Measurements from ENCODE around the gene ANKH. TPM values are rescaled to one million over a fixed set of nuclear protein-coding genes. Genes with fewer than 3 reads are reported as not detected.

Gene ANKH
- total RNA-seq, 1 experiment from 2014 or later: 65.2 TPM

DNA sequence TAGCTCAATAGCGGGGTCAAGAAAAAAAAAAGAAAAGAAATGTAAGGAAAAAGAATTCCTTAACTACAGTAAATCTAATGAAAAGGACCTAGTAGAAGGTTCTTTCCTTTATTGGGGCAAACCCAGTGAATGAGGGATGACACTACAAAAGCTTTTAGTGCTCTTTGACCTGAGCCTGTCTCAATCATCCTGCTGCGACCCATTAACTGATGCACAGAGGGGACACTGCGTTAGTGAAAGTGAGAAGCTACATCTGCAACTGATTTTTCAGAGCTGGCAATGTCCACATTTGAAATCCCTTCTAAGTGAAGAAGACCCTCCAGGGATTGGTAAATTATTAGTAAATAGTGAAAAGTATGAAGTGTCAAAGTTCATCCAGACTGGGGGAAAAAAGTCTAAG is 106.0 kb downstream of the ANKH start:
- CTCF ChIA-PET: no interaction called here

DNA sequence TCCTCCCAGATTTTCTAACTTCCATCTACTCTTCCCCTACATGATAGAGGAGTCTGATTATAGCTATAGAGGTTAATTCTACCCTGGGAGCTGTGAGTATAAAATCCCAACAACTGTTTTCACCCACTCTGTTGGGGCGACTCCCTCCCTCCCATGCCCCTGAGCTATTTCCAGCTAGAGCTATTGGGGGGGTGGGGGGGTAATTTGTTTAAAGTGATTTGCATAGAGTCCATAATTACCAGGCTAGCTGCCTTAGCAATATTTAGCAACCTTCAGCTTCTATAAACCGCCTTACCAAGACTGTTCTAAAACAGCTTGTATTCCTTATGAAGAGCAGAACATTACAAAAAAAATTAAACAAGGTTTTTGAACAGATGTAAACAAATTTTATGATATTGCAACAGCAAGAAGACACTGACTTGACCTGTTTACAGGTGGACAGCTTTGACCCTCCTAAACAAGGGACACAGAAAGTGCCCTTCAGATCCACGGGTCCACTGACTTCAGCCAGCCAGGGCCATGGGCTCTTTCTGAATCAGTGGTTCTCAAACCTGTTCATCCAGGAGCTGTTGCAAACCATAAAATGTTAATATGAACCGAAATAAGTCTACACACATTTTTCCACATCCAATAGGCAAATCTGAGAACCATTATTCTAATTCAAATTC is 108.9 kb downstream of the ANKH start:
- no TSS peak for BruUV-seq (replicated peaks)

More for the DNA sequence above, 106.0 kb downstream of the ANKH start:
- H3K4me3 ChIP-seq (replicated peaks in 1 of 2; ENCODE audit: low read depth in 1 of 2, low read length in 2 of 2): no peak overlapping the region
- no peaks in the 10 kb centered on the region for H3K27me3 ChIP-seq (ENCODE audit: insufficient read depth, low read length)
- no peaks in the 10 kb centered on the region for H3K9me3 ChIP-seq (ENCODE audit: control insufficient read depth in 1 of 2, insufficient read depth in 1 of 2, low read depth in 1 of 2, low read length in 2 of 2)
- intact Hi-C loops (cut with micrococcal nuclease): no loop called here
- no peak for DNase-seq (ENCODE audit: low read depth, low spot score)
- H3K27ac ChIP-seq (ENCODE audit: low read depth, low read length): no peak overlapping the region
- BruUV-seq (replicated peaks): no TSS peak
- no peaks in the 10 kb centered on the region for H4K20me1 ChIP-seq (ENCODE audit: insufficient read depth)
- ChIA-PET POLR2A (no interaction called here), RAD21 (ENCODE audit: low non-redundant PET in 1 of 2, low total read pairs in 2 of 2, uncharacterized antibody in 2 of 2, unreplicated experiment in 2 of 2) (no interaction called here)
- H3K4me2 ChIP-seq (ENCODE audit: low read length): no peak overlapping the region
- no peak for TF ChIP-seq EGR1 (IDR thresholded peaks at IDR 0.05; ENCODE audit: low read depth)
- TF ChIP-seq, protein P1, sequence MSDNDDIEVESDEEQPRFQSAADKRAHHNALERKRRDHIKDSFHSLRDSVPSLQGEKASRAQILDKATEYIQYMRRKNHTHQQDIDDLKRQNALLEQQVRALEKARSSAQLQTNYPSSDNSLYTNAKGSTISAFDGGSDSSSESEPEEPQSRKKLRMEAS (IDR thresholded peaks at IDR 0.05): no peak
- TF ChIP-seq RAD21 (IDR thresholded peaks at IDR 0.05; ENCODE audit: low read depth): no peak
- no peak for TF ChIP-seq YY1 (IDR thresholded peaks at IDR 0.05; ENCODE audit: extremely low read depth, insufficient replicate concordance, low read depth, low read length)
- TF ChIP-seq ZNF274 (IDR thresholded peaks at IDR 0.05; ENCODE audit: low read depth, low read length): no peak
- no peak for TF ChIP-seq JUND (IDR thresholded peaks at IDR 0.05)
- no peak for TF ChIP-seq SP1 (IDR thresholded peaks at IDR 0.05; ENCODE audit: low read depth)
- H3K9ac ChIP-seq (ENCODE audit: low read length): no peak overlapping the region
- no peaks in the 10 kb centered on the region for H3K79me2 ChIP-seq (ENCODE audit: insufficient read depth, low read length)
- H3K9me2 ChIP-seq (ENCODE audit: insufficient read depth): no peaks in the 10 kb centered on the region
- ATAC-seq: no peak
- no peaks in the 10 kb centered on the region for H3K36me3 ChIP-seq (ENCODE audit: control insufficient read depth in 1 of 2, insufficient read depth in 2 of 2, low read length in 2 of 2)
- no peaks in the 10 kb centered on the region for H3K4me1 ChIP-seq (ENCODE audit: control insufficient read depth in 1 of 2, insufficient read depth in 2 of 2, low read length in 2 of 2)
- H2AFZ ChIP-seq (ENCODE audit: low read depth, low read length, poor library complexity, severe bottlenecking): no peak overlapping the region

More for the DNA sequence above, 108.9 kb downstream of the ANKH start:
- no peaks in the 10 kb centered on the region for H3K27me3 ChIP-seq (ENCODE audit: insufficient read depth, low read length)
- intact Hi-C loops (cut with micrococcal nuclease): no loop called here
- ChIA-PET POLR2A (no interaction called here), CTCF (no interaction called here), RAD21 (ENCODE audit: low non-redundant PET in 1 of 2, low total read pairs in 2 of 2, uncharacterized antibody in 2 of 2, unreplicated experiment in 2 of 2) (no interaction called here)
- no peaks in the 10 kb centered on the region for H3K79me2 ChIP-seq (ENCODE audit: insufficient read depth, low read length)
- H4K20me1 ChIP-seq (ENCODE audit: insufficient read depth): no peaks in the 10 kb centered on the region
- H3K27ac ChIP-seq (ENCODE audit: low read depth, low read length): no peak overlapping the region
- H3K36me3 ChIP-seq (ENCODE audit: control insufficient read depth in 1 of 2, insufficient read depth in 2 of 2, low read length in 2 of 2): no peaks in the 10 kb centered on the region
- no peaks in the 10 kb centered on the region for H3K9me2 ChIP-seq (ENCODE audit: insufficient read depth)
- H3K4me2 ChIP-seq (ENCODE audit: low read length): no peak overlapping the region
- H3K9ac ChIP-seq (ENCODE audit: low read length): no peak overlapping the region
- DNase-seq (ENCODE audit: low read depth, low spot score) (no peak), ATAC-seq (no peak)
- H3K4me1 ChIP-seq (ENCODE audit: control insufficient read depth in 1 of 2, insufficient read depth in 2 of 2, low read length in 2 of 2): no peaks in the 10 kb centered on the region
- TF ChIP-seq YY1 (IDR thresholded peaks at IDR 0.05; ENCODE audit: extremely low read depth, insufficient replicate concordance, low read depth, low read length) (no peak), EGR1 (IDR thresholded peaks at IDR 0.05; ENCODE audit: low read depth) (no peak), EZH2phosphoT487 (IDR thresholded peaks at IDR 0.05; ENCODE audit: borderline replicate concordance) (no peak), CEBPB (IDR thresholded peaks at IDR 0.05; ENCODE audit: low read depth) (no peak), ZNF274 (IDR thresholded peaks at IDR 0.05; ENCODE audit: low read depth, low read length) (no peak)
- TF ChIP-seq, protein P2, sequence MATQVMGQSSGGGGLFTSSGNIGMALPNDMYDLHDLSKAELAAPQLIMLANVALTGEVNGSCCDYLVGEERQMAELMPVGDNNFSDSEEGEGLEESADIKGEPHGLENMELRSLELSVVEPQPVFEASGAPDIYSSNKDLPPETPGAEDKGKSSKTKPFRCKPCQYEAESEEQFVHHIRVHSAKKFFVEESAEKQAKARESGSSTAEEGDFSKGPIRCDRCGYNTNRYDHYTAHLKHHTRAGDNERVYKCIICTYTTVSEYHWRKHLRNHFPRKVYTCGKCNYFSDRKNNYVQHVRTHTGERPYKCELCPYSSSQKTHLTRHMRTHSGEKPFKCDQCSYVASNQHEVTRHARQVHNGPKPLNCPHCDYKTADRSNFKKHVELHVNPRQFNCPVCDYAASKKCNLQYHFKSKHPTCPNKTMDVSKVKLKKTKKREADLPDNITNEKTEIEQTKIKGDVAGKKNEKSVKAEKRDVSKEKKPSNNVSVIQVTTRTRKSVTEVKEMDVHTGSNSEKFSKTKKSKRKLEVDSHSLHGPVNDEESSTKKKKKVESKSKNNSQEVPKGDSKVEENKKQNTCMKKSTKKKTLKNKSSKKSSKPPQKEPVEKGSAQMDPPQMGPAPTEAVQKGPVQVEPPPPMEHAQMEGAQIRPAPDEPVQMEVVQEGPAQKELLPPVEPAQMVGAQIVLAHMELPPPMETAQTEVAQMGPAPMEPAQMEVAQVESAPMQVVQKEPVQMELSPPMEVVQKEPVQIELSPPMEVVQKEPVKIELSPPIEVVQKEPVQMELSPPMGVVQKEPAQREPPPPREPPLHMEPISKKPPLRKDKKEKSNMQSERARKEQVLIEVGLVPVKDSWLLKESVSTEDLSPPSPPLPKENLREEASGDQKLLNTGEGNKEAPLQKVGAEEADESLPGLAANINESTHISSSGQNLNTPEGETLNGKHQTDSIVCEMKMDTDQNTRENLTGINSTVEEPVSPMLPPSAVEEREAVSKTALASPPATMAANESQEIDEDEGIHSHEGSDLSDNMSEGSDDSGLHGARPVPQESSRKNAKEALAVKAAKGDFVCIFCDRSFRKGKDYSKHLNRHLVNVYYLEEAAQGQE (IDR thresholded peaks at IDR 0.05; ENCODE audit: low read depth): no peak
- TF ChIP-seq, protein P1 (IDR thresholded peaks at IDR 0.05): no peak
- H3K4me3 ChIP-seq (replicated peaks in 1 of 2; ENCODE audit: low read depth in 1 of 2, low read length in 2 of 2): no peak overlapping the region
- no peak overlapping the region for H2AFZ ChIP-seq (ENCODE audit: low read depth, low read length, poor library complexity, severe bottlenecking)
- H3K9me3 ChIP-seq (ENCODE audit: control insufficient read depth in 1 of 2, insufficient read depth in 1 of 2, low read depth in 1 of 2, low read length in 2 of 2): no peaks in the 10 kb centered on the region
